HL-60 (cell line): ENCODE results near the gene CDH6.

Experiments
- DNase-seq, 2 experiments: peaks; one replicate each; pipeline ENCODE4 v3.0.0-alpha.2; 2010 to 2020; ENCODE audit warnings: low read depth in 1 of 2, low spot score in 1 of 2
- H3K27ac ChIP-seq: fragments of 250-450 bp; sonication (Bioruptor Pico); replicated peaks from 2 replicates; pipeline ENCODE4 v1.5.1; 2020; ENCODE audit warnings: mild to moderate bottlenecking, moderate library complexity
- H3K27me3 ChIP-seq: fragments of 250-450 bp; sonication (Bioruptor Pico); 2 replicates; pipeline ENCODE4 v1.5.1; 2021; ENCODE audit warnings: mild to moderate bottlenecking, moderate library complexity; ENCODE audit not compliant: insufficient read depth, poor library complexity, severe bottlenecking
- H3K4me3 ChIP-seq: replicated peaks from 2 replicates; pipeline ENCODE4 v1.5.1; 2011; ENCODE audit warnings: mild to moderate bottlenecking, control low read depth, low read length; ENCODE audit not compliant: insufficient read depth
- CTCF ChIP-seq: IDR thresholded peaks from one replicate; pipeline ENCODE4 v1.5.1; 2011; ENCODE audit warnings: low read length, control low read depth, inconsistent platforms; ENCODE audit not compliant: insufficient read depth
- GABPA ChIP-seq: IDR thresholded peaks from 2 replicates; pipeline ENCODE4 v1.6.1; 2012; ENCODE audit warnings: low read depth
- POLR2AphosphoS5 ChIP-seq: IDR thresholded peaks from 2 replicates; pipeline ENCODE4 v1.6.1; 2012; ENCODE audit warnings: low read depth
- REST ChIP-seq: IDR thresholded peaks from 2 replicates; pipeline ENCODE4 v1.6.1; 2012; ENCODE audit warnings: low read depth; ENCODE audit not compliant: insufficient replicate concordance
- SPI1 ChIP-seq: IDR thresholded peaks from 2 replicates; pipeline ENCODE4 v1.6.1; 2012; ENCODE audit warnings: low read depth, mild to moderate bottlenecking, borderline replicate concordance

Gene CDH6

GRCh38 chr5:31269259-31269658 lies 75.8 kb downstream of the CDH6 start:
- H3K4me3 ChIP-seq = no peak overlapping the region
- no peak overlapping the region for H3K27ac ChIP-seq
- no peak for TF ChIP-seq POLR2AphosphoS5
- TF ChIP-seq SPI1 = no peak
- no peak for TF ChIP-seq CTCF
- TF ChIP-seq REST = no peak
- TF ChIP-seq GABPA = no peak
- DNase-seq = no peak
- no peaks in the 10 kb centered on the region for H3K27me3 ChIP-seq

GRCh38 chr5:31270396-31270795 lies 76.9 kb downstream of the CDH6 start:
- no peak for DNase-seq
- no peak overlapping the region for H3K27ac ChIP-seq
- H3K27me3 ChIP-seq = no peaks in the 10 kb centered on the region
- TF ChIP-seq SPI1 = no peak
- no peak for TF ChIP-seq POLR2AphosphoS5
- TF ChIP-seq REST = no peak
- TF ChIP-seq GABPA = no peak
- TF ChIP-seq CTCF = no peak
- H3K4me3 ChIP-seq = no peak overlapping the region

GRCh38 chr5:31271567-31271966 lies 78.1 kb downstream of the CDH6 start:
- no peak for DNase-seq
- Histone ChIP-seq H3K27ac (no peak overlapping the region), H3K4me3 (no peak overlapping the region), H3K27me3 (no peaks in the 10 kb centered on the region)
- TF ChIP-seq POLR2AphosphoS5 (no peak), GABPA (no peak), SPI1 (no peak)

- H3K27ac ChIP-seq = no peak overlapping the region
- TF ChIP-seq REST (no peak), SPI1 (no peak), GABPA (no peak), CTCF (no peak), POLR2AphosphoS5 (no peak)
- DNase-seq = no peak
- H3K27me3 ChIP-seq = no peaks in the 10 kb centered on the region
- H3K4me3 ChIP-seq = no peak overlapping the region
Measured at GRCh38 chr5:31273161-31273560, 79.7 kb downstream of the CDH6 start.
